HG02970 (cell line): ENCODE results near the gene ZNF662.

Source experiments
- ATAC-seq: cut with Tn5 transposase; IDR thresholded peaks from one replicate; pipeline ENCODE4 v1.9.1; 2021; ENCODE audit warnings: mild to moderate bottlenecking, moderate library complexity, moderate number of reproducible peaks; ENCODE audit not compliant: unreplicated experiment, low FRiP score

ZNF662 gene

DNA sequence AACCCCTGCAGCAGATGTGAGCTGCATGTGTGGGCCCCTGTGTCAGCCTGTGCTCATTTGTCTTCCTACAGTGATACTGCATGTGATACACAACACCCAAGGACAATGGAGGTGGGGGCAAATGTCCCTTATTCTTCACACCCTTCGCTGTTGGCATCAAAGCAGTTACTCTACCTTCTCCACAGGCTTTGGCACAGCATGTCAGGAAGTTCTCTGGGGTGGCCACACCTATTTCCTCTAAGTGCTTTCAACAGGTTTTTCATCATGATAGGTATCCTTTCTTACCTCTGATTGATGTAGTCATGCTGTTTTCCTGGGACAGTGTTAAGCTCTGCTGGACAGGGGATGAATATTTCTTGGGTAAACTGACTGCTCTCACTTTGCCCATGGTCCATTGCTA, 29.5 kb downstream of the ZNF662 start:
- ATAC-seq = no peak

GRCh38 chr3:42936157-42936981, 30.4 kb downstream of the ZNF662 start:
- ATAC-seq = no peak

- ATAC-seq = no peak
These were observed 31.4 kb downstream of the ZNF662 start for GRCh38 chr3:42937334-42937733.

DNA sequence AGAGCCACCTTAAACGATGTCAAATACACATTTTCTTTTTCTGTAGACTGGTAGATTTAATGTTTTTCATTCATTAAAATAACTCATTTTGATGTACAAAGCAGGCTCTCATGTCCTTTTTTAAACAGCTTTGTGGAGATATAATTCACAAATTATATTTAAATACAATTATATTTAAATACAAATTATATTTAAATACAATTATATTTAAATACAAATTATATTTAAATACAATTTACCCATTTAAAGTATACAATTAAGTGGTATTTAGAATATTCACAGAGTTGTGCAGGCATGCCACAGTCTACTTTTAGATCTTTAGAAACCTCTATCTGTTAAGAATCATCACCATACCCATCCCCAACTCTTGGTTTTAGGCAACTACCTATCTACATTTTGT, 36.8 kb downstream of the ZNF662 start:
- ATAC-seq = no peak

- no peak for ATAC-seq
These were observed 40.1 kb downstream of the ZNF662 start for GRCh38 chr3:42946050-42946449.

- no peak for ATAC-seq
These were observed 51.6 kb downstream of the ZNF662 start for GRCh38 chr3:42957573-42957972.

GRCh38 chr3:42960282-42960681, 54.3 kb downstream of the ZNF662 start:
- ATAC-seq = no peak

DNA sequence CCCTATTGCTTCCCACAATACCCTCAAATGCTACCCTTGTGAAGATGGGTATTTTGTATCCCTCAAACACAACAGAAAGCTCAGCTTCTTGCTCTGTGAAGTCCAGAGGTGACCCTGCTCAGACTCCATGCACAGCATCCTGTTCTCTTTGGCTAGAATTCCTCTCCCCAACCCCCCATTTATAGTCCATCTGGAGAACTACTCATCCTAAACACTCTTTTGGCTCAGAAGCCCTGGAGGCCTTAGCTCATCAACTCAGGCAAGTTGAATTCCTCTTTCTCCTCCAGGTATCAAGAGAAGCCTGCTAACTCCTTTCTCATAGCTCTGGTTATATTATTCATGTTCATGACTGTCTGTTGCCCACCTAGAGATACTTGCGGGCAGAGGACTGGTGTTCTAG, 54.8 kb downstream of the ZNF662 start:
- no peak for ATAC-seq

GRCh38 chr3:42961633-42962032, 55.7 kb downstream of the ZNF662 start:
- ATAC-seq = no peak

DNA sequence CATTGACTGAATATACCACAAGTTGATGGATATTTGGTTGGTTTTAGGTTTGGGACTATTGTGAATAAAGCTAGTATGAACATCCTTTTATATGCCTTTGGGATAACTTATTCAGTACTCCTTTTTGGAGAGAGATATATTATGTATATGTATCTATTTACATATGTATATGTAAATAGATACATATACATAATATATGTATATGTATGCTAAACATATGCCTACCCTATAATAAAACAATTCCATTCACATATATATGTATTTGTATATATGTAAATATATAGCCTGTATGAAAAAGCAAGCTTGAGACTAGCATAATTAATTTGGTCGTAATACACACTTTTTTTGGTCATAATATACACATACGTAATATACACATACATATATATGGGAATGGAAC, 57.3 kb downstream of the ZNF662 start:
- ATAC-seq = no peak

GRCh38 chr3:42964266-42964665, 58.3 kb downstream of the ZNF662 start:
- ATAC-seq = no peak
